Measurements from ENCODE around the gene LRTM2. TPM values are rescaled to one million over a fixed set of nuclear protein-coding genes. Genes with fewer than 3 reads are reported as not detected.

The LRTM2 gene
- total and polyA plus RNA-seq, 8 donors, result not detected

DNA sequence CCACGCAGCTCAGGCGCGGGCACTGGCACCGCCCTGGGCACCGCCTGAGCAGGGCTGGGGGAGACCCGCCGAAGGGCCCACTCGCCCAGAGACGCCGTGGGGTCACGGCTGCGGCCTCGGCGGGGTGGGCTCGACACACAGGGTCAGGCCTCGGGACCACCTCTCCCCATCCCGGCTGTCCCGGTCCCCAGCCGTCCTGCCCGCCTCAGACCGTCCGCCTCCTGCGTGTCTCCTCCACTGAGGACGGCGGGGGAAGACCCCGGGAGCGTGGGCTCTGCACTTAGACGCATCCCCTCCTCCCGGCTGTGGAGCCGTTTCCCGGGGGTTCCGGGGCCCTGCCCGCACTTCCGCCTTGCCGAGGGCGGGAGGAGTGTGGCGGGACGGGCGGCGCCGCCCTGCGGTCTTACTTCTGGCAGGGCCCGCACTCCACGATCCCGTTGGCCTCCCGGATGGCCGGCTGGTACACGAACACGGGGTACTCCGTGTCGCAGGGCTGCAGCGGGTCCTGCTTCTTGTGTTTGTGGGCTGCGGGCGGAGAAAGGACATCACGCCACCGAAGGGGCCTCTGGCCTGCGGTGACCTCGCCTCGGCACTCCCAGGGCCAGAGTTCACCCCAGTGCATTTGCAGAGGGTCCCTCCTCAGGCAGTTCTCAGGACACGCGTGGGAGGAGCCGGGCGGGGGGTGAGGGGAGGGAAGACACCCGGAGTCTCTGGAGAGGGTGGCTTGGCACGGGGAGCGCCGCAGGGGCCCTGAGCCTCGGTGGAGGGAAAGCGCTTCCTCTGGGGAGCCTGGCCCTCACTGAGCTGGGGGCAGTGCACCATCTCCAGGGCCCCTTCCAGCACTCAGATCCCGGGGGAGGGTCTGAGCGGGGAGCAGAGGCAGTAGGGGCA, 23.1 kb upstream of the LRTM2 start:
- Histone ChIP-seq H3K36me3 (no peaks in the 10 kb centered on the region), H3K4me1 (peaks cover 0 to 6% (median 3%) of the 10 kb centered on the region in 3 donors), H3K27me3 (no peaks in the 10 kb centered on the region), H3K27ac (peak overlapping the region; percentile 2 to 66 (median 59)), H3K9me3 (no peaks in the 10 kb centered on the region), H3K4me3 (peak overlapping the region; percentile 37 to 61 (median 54))
- TF ChIP-seq, protein P1, sequence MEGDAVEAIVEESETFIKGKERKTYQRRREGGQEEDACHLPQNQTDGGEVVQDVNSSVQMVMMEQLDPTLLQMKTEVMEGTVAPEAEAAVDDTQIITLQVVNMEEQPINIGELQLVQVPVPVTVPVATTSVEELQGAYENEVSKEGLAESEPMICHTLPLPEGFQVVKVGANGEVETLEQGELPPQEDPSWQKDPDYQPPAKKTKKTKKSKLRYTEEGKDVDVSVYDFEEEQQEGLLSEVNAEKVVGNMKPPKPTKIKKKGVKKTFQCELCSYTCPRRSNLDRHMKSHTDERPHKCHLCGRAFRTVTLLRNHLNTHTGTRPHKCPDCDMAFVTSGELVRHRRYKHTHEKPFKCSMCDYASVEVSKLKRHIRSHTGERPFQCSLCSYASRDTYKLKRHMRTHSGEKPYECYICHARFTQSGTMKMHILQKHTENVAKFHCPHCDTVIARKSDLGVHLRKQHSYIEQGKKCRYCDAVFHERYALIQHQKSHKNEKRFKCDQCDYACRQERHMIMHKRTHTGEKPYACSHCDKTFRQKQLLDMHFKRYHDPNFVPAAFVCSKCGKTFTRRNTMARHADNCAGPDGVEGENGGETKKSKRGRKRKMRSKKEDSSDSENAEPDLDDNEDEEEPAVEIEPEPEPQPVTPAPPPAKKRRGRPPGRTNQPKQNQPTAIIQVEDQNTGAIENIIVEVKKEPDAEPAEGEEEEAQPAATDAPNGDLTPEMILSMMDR (IDR thresholded peaks at IDR 0.05), result no peak
- FAIRE-seq (no peak), ATAC-seq (peak; percentile 25 to 49 (median 42)), DNase-seq (peak; percentile 37 to 81 (median 55))
- intact Hi-C loops (cut with DNase I), result loop anchor here (5.0 to 10.0 kb wide), 2 partner anchors 140 to 152 kb away; no protein-coding TSS in a partner anchor
- 27 to 38% methylated on average over 58 to 71 of the region's 71 CpGs for WGBS, 2 donors

DNA sequence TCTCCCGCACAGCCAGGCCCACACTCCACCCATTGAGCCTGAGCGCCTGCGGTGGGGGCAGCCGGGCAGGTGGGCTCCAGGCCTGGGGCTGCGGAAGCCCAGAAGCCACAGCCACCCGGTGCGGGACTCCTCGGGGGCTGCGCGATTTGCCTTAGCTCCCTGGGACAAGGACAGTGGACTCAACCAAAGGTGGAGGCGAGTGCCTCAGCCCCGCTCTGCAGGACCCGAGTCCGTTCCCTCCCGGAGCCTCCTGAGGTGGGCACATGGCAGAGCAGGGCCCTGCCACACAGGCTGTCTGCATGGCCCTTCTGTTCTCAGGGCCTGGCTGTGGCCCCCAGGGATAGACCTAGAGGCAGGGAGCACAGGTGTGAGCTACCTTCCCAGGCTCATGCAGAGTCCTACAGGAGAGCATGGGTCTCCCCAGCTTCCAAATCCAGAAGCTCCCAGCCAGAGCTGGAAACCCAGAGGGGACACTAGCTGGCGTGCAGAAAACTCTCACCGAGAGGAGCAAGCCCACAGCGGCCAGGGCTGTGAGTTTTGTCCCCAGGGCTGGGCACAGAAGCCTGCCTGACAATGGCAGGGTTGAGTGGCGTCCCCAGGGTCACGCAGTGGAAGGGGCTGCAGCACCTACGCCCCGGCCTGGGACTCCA, 22.2 kb upstream of the LRTM2 start:
- Histone ChIP-seq H3K36me3 (no peaks in the 10 kb centered on the region), H3K4me3 (no peak overlapping the region), H3K9me3 (no peaks in the 10 kb centered on the region), H3K4me1 (peaks cover 0 to 6% (median 3%) of the 10 kb centered on the region in 3 donors), H3K27ac (no peak overlapping the region), H3K27me3 (no peaks in the 10 kb centered on the region)
- intact Hi-C loops (cut with DNase I), result loop anchor here (5.0 to 10.0 kb wide), 2 partner anchors 139 to 153 kb away; no protein-coding TSS in a partner anchor
- ATAC-seq (no peak), FAIRE-seq (no peak), DNase-seq (no peak)
- TF ChIP-seq, protein P1 (IDR thresholded peaks at IDR 0.05), result no peak
- 87 to 92% methylated on average over 21 to 22 of the region's 22 CpGs for WGBS, 2 donors

DNA sequence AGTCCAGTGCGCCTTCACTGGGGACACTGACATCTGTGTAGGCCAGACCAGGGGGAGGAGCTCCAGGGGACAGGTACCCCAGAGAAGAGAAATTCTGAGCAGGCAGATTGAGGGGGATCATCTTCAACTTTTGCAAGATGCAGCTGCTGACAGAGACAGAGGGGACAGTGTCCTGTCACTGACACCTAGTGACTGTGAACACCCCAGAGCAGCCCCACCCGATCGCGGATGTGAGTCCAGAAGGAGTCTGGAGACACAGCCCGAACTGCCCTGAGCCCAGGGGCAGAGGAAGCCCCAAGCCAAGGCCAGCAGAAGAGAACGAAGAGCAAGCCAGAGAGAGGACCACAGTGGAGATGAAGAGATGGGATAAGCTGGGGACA, 21.7 kb upstream of the LRTM2 start:
- no peaks in the 10 kb centered on the region for H3K27me3 ChIP-seq
- H3K4me1 ChIP-seq, result peaks cover 0 to 6% (median 3%) of the 10 kb centered on the region in 3 donors
- TF ChIP-seq, protein P1 (IDR thresholded peaks at IDR 0.05), result no peak
- H3K27ac ChIP-seq, result no peak overlapping the region
- DNase-seq (no peak), ATAC-seq (no peak), FAIRE-seq (no peak)
- 77 to 90% methylated on average over 6 of the region's 6 CpGs for WGBS, 2 donors
- no peaks in the 10 kb centered on the region for H3K9me3 ChIP-seq
- no peaks in the 10 kb centered on the region for H3K36me3 ChIP-seq
- intact Hi-C loops (cut with DNase I), result loop anchor here (5.0 to 10.0 kb wide), 2 partner anchors 139 to 154 kb away; no protein-coding TSS in a partner anchor
- no peak overlapping the region for H3K4me3 ChIP-seq

DNA sequence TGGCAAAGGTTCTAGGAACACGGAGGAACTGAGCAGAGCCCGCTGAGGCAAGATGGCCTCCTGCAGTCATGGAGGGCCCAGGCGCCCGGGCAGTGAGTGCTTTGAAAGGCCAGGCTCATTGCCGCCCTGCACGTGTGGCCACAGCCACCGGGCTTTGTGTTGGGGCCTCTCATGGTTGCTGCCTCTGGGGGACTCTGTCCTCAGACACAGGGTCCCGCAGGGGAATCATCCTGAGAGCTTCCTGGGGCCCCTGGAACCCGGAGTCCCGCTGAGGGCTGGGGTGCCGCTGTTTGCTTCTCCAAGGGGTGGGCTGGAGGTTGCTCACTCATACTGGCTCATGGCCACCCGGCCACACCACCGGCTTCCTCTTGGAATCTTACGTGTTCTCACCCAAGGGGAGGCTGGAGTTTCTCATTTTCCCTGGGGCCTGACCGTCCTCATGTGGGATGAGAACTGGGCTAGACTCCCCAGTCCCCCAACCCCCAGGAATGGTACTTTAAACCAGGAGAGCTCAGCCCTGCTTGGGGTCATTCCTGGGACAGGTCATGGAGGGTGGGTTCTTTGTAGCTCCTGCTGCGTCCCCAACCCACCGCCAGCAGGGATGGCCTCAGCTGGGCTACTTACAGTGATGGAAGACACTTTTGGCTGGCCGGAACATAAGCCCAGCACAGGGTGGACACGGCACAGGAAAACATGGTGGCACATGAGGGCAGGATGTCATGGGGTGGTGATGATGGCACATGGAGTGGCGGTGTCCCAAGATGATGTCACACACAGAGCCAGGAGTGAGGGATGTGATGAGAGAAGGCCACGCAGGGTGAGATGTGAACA, 21.1 kb upstream of the LRTM2 start:
- ATAC-seq, result no peak
- Histone ChIP-seq H3K4me1 (peaks cover 0 to 6% (median 3%) of the 10 kb centered on the region in 3 donors), H3K9me3 (no peaks in the 10 kb centered on the region), H3K36me3 (no peaks in the 10 kb centered on the region), H3K27ac (no peak overlapping the region), H3K4me3 (no peak overlapping the region), H3K27me3 (no peaks in the 10 kb centered on the region)
- FAIRE-seq, result no peak
- no peak for DNase-seq
- intact Hi-C loops (cut with DNase I), result loop anchor here (5.0 to 10.0 kb wide), 2 partner anchors 138 to 154 kb away; no protein-coding TSS in a partner anchor
- TF ChIP-seq, protein P1 (IDR thresholded peaks at IDR 0.05), result no peak
- 74 to 80% methylated on average over 21 of the region's 21 CpGs for WGBS, 2 donors
